NK-92 (cell line): Measurements from ENCODE around the gene ATP5F1B.

Experiments used
- DNase-seq: peaks from one replicate; lab custom pipeline; 2025; ENCODE audit not compliant: unreplicated experiment; lab: John Stamatoyannopoulos, UW

ATP5F1B gene

GRCh38 chr12:56622535-56622934, 23.2 kb downstream of the ATP5F1B start:
- no peak for DNase-seq

GRCh38 chr12:56616925-56617324, 28.9 kb downstream of the ATP5F1B start:
- DNase-seq, result no peak

GRCh38 chr12:56616244-56616643, 29.5 kb downstream of the ATP5F1B start:
- DNase-seq, result no peak

- DNase-seq, result no peak
Observed at GRCh38 chr12:56614627-56615026, 31.2 kb downstream of the ATP5F1B start.

- DNase-seq, result no peak
Observed at GRCh38 chr12:56604355-56604754, 41.4 kb downstream of the ATP5F1B start.

- DNase-seq, result no peak
Observed at GRCh38 chr12:56602239-56602638, 43.5 kb downstream of the ATP5F1B start.

GRCh38 chr12:56601503-56601902, 44.3 kb downstream of the ATP5F1B start:
- no peak for DNase-seq

- DNase-seq, result no peak
Observed at GRCh38 chr12:56600753-56601152, 45.0 kb downstream of the ATP5F1B start.

GRCh38 chr12:56599797-56600196, 46.0 kb downstream of the ATP5F1B start:
- no peak for DNase-seq

GRCh38 chr12:56599041-56599440, 46.7 kb downstream of the ATP5F1B start:
- DNase-seq, result no peak

- DNase-seq, result no peak
Observed at GRCh38 chr12:56596815-56597214, 49.0 kb downstream of the ATP5F1B start.

- no peak for DNase-seq
Observed at GRCh38 chr12:56593909-56594621, 51.7 kb downstream of the ATP5F1B start.

GRCh38 chr12:56591961-56592360, 53.8 kb downstream of the ATP5F1B start:
- DNase-seq, result no peak

- DNase-seq, result no peak
Observed at GRCh38 chr12:56591126-56591525, 54.7 kb downstream of the ATP5F1B start.

- DNase-seq, result no peak
Observed at GRCh38 chr12:56590237-56590830, 55.5 kb downstream of the ATP5F1B start.

GRCh38 chr12:56589783-56590182, 56.0 kb downstream of the ATP5F1B start:
- DNase-seq, result no peak
